ENCODE results near the gene CAPN2. TPM values are rescaled to one million over a fixed set of nuclear protein-coding genes. Genes with fewer than 3 reads are reported as not detected.

The CAPN2 gene
- total RNA-seq, 1 experiment from 2014 or later = 1,259 TPM

GRCh38 chr1:223771814-223772770 lies 59.8 kb downstream of the CAPN2 start:
- H3K27me3 ChIP-seq (ENCODE audit: low read length) = no peaks in the 10 kb centered on the region
- ChIA-PET CTCF (interaction anchor here (0.6 to 1.1 kb wide), 3 partner anchors 45 to 71 kb away, joined by 3 to 6 read pairs (median 3); no protein-coding TSS in a partner anchor), POLR2A (ENCODE audit: unreplicated experiment) (interaction anchor here (0.6 to 0.7 kb wide), 3 partner anchors 16 to 88 kb away, joined by 3 to 6 read pairs (median 4); no protein-coding TSS in a partner anchor)
- peak overlapping the region; percentile 38 for H3K4me3 ChIP-seq (ENCODE audit: low read length)
- H3K9ac ChIP-seq (ENCODE audit: low read length) = peak overlapping the region; percentile 35
- TF ChIP-seq EZH2phosphoT487 (IDR thresholded peaks at IDR 0.05; ENCODE audit: borderline replicate concordance, low read length) (no peak), CTCF (conservative IDR thresholded peaks at IDR 0.05; ENCODE audit: low read depth, low read length) (no peak), EZH2 (IDR thresholded peaks at IDR 0.05; ENCODE audit: low read length, unreplicated experiment) (no peak)
- intact Hi-C loops (cut with micrococcal nuclease) = loop anchor here (2.0 to 10.0 kb wide), 2 partner anchors 65 to 73 kb away; partner anchors contain the start of gene TP53BP2
- DNase-seq = peak; percentile 93
- peaks cover 63% of the 10 kb centered on the region for H3K36me3 ChIP-seq (ENCODE audit: low read depth, low read length)
- no peaks in the 10 kb centered on the region for H3K9me2 ChIP-seq (replicated peaks; ENCODE audit: low read length)
- H3F3A ChIP-seq (ENCODE audit: low read length, unreplicated experiment) = peaks cover 33% of the 10 kb centered on the region
- ATAC-seq = peak; percentile 66
- peak overlapping the region; percentile 72 for H3K4me2 ChIP-seq (ENCODE audit: low read length)
- no peaks in the 10 kb centered on the region for H3K9me3 ChIP-seq (ENCODE audit: low read length)
- H2AFZ ChIP-seq (ENCODE audit: low read length) = no peak overlapping the region
- peak overlapping the region; percentile 86 for H3K27ac ChIP-seq (ENCODE audit: low read length)
- H3K79me2 ChIP-seq (ENCODE audit: low read length) = 0 out of 2 replicates have a peak, but pooled peaks cover 6% of the 10 kb centered on the region
- BruUV-seq (replicated peaks) = TSS peak; percentile 43
- peaks cover 72% of the 10 kb centered on the region for H3K4me1 ChIP-seq (ENCODE audit: insufficient read depth, low read length)
- H4K20me1 ChIP-seq (ENCODE audit: low read length) = peaks cover 13% of the 10 kb centered on the region; the same call in 1 of the 2 replicates

DNA sequence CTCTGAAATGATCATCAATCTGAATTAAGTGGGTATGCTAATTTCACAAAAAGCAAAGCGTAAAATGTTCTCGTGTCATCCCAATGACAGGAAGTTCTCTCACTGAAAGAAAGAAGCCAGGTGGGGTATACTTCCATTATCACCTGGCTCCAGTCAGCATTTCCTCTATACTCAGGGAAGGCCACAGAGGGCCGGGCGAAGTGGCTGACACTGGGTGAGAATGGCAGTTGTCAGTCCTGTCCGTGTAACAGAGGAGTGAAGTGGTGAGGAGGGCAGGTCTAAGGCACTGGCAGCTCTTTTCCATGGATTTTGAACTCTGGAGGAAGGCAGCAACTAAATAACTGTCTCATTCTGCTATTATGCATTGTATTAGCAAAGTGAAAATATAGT lies 60.4 kb downstream of the CAPN2 start:
- no peak overlapping the region for H2AFZ ChIP-seq (ENCODE audit: low read length)
- H3F3A ChIP-seq (ENCODE audit: low read length, unreplicated experiment) = peaks cover 33% of the 10 kb centered on the region
- BruUV-seq (replicated peaks) = no TSS peak
- CTCF ChIA-PET = interaction anchor here (0.6 to 1.1 kb wide), 2 partner anchors 46 to 71 kb away, joined by 3 to 6 read pairs; no protein-coding TSS in a partner anchor
- peaks cover 72% of the 10 kb centered on the region for H3K4me1 ChIP-seq (ENCODE audit: insufficient read depth, low read length)
- intact Hi-C loops (cut with micrococcal nuclease) = loop anchor here (10.0 kb wide), 1 partner anchor 72 kb away; the partner anchor contains the start of gene TP53BP2
- TF ChIP-seq EZH2phosphoT487 (IDR thresholded peaks at IDR 0.05; ENCODE audit: borderline replicate concordance, low read length) (no peak), EZH2 (IDR thresholded peaks at IDR 0.05; ENCODE audit: low read length, unreplicated experiment) (no peak), CTCF (conservative IDR thresholded peaks at IDR 0.05; ENCODE audit: low read depth, low read length) (no peak)
- no peaks in the 10 kb centered on the region for H3K9me3 ChIP-seq (ENCODE audit: low read length)
- H3K36me3 ChIP-seq (ENCODE audit: low read depth, low read length) = peaks cover 67% of the 10 kb centered on the region
- H3K79me2 ChIP-seq (ENCODE audit: low read length) = 0 out of 2 replicates have a peak, but pooled peaks cover 6% of the 10 kb centered on the region
- H3K27ac ChIP-seq (ENCODE audit: low read length) = peak overlapping the region; percentile 86
- DNase-seq = no peak
- H3K27me3 ChIP-seq (ENCODE audit: low read length) = no peaks in the 10 kb centered on the region
- H3K4me2 ChIP-seq (ENCODE audit: low read length) = peak overlapping the region; percentile 72
- POLR2A ChIA-PET (ENCODE audit: unreplicated experiment) = interaction anchor here (0.6 to 0.7 kb wide), 2 partner anchors 72 to 87 kb away, joined by 3 to 4 read pairs; no protein-coding TSS in a partner anchor
- no peak overlapping the region for H3K4me3 ChIP-seq (ENCODE audit: low read length)
- peaks cover 13% of the 10 kb centered on the region; the same call in 1 of the 2 replicates for H4K20me1 ChIP-seq (ENCODE audit: low read length)
- ATAC-seq = no peak
- peak overlapping the region; percentile 35; the same call in 1 of the 2 replicates for H3K9ac ChIP-seq (ENCODE audit: low read length)
- H3K9me2 ChIP-seq (replicated peaks; ENCODE audit: low read length) = no peaks in the 10 kb centered on the region
